RPMI7951 (cell line): Measurements from ENCODE around the gene SGCA. TPM values are rescaled to one million over a fixed set of nuclear protein-coding genes. Genes with fewer than 3 reads are reported as not detected.

Source experiments
- DNase-seq: peaks from one replicate; pipeline ENCODE4 v3.0.0-alpha.2; 2012; ENCODE audit warnings: low read depth
- total RNA-seq: library from RNA; depleted of rRNA; stranded (reverse); fragments of >200 nt; shearing (Covaris generic); gene quantifications from 2 replicates; pipeline ENCODE4 v1.2.3, GENCODE V29; 2014

The SGCA gene
- total RNA-seq, 1 experiment from 2014 or later = not detected

GRCh38 chr17:50166518-50167181 lies 845 bp downstream of the SGCA start:
- DNase-seq = no peak

- no peak for DNase-seq
Observed at GRCh38 chr17:50167371-50167770, 1.6 kb downstream of the SGCA start.

- DNase-seq = no peak
Observed at GRCh38 chr17:50168319-50168718, 2.5 kb downstream of the SGCA start.

- peak; percentile 71 for DNase-seq
Observed at GRCh38 chr17:50169121-50169764, 3.4 kb downstream of the SGCA start.

GRCh38 chr17:50169881-50170459 lies 4.2 kb downstream of the SGCA start:
- DNase-seq = no peak

- DNase-seq = peak; percentile 50
Observed at GRCh38 chr17:50170662-50171370, 5.0 kb downstream of the SGCA start.

- DNase-seq = no peak
Observed at GRCh38 chr17:50171371-50172071, 5.7 kb downstream of the SGCA start.

- no peak for DNase-seq
Observed at GRCh38 chr17:50172130-50172529, 6.3 kb downstream of the SGCA start.

GRCh38 chr17:50172936-50173334 lies 7.1 kb downstream of the SGCA start:
- DNase-seq = no peak

- DNase-seq = peak; percentile 80
Observed at GRCh38 chr17:50173335-50173941, 7.6 kb downstream of the SGCA start.

- no peak for DNase-seq
Observed at GRCh38 chr17:50174444-50174843, 8.6 kb downstream of the SGCA start.

- no peak for DNase-seq
Observed at GRCh38 chr17:50175035-50175807, 9.4 kb downstream of the SGCA start.

- DNase-seq = no peak
Observed at GRCh38 chr17:50176559-50177357, 11.0 kb downstream of the SGCA start.

GRCh38 chr17:50177476-50177875 lies 11.7 kb downstream of the SGCA start:
- no peak for DNase-seq

GRCh38 chr17:50177983-50178834 lies 12.4 kb downstream of the SGCA start:
- peak; percentile 99 for DNase-seq

- DNase-seq = no peak
Observed at GRCh38 chr17:50180111-50180510, 14.3 kb downstream of the SGCA start.

- DNase-seq = no peak
Observed at GRCh38 chr17:50180620-50181019, 14.8 kb downstream of the SGCA start.

- DNase-seq = no peak
Observed at GRCh38 chr17:50181144-50181543, 15.3 kb downstream of the SGCA start.
